OCI-LY1 (cell line): ENCODE data around the gene VWA3A.

Experiments used
- H2AFZ ChIP-seq: fragments of 200-600 bp; sonication (generic), shearing (Covaris generic); 2 replicates; pipeline ENCODE4 v1.6.0; 2014; ENCODE audit warnings: antibody characterized with exemption, mild to moderate bottlenecking, low read length
- H3F3A ChIP-seq: fragments of 200-600 bp; sonication (generic), shearing (Covaris generic); 2 replicates; pipeline ENCODE4 v1.6.0; 2014; ENCODE audit warnings: mild to moderate bottlenecking, antibody characterized with exemption, low read length, moderate library complexity; ENCODE audit not compliant: insufficient read depth
- H3K27ac ChIP-seq: fragments of 200-600 bp; sonication (generic); 2 replicates; pipeline ENCODE4 v1.5.1; 2014; ENCODE audit warnings: low read length, mixed run types, mild to moderate bottlenecking, low read depth; ENCODE audit not compliant: poor library complexity, severe bottlenecking
- H3K27me3 ChIP-seq: fragments of 200-600 bp; sonication (generic); 2 replicates; pipeline ENCODE4 v1.6.0; 2014; ENCODE audit warnings: antibody characterized with exemption, mild to moderate bottlenecking, low read length, moderate library complexity; ENCODE audit not compliant: insufficient read depth
- H3K36me3 ChIP-seq: fragments of 200-600 bp; sonication (generic); 2 replicates; pipeline ENCODE4 v1.6.1; 2014; ENCODE audit warnings: mild to moderate bottlenecking, antibody characterized with exemption, low read length, moderate library complexity, mixed read lengths; ENCODE audit not compliant: insufficient read depth
- H3K4me1 ChIP-seq: fragments of 200-600 bp; sonication (generic); 2 replicates; pipeline ENCODE4 v1.5.1; 2014; ENCODE audit warnings: mild to moderate bottlenecking, low read length, moderate library complexity; ENCODE audit not compliant: insufficient read depth, severe bottlenecking
- H3K4me2 ChIP-seq: fragments of 200-600 bp; sonication (generic), shearing (Covaris generic); 2 replicates; pipeline ENCODE4 v1.6.1; 2014; ENCODE audit warnings: low read length
- H3K4me3 ChIP-seq: fragments of 200-600 bp; sonication (generic); 2 replicates; pipeline ENCODE4 v1.5.1; 2014; ENCODE audit warnings: low read length, low read depth, mild to moderate bottlenecking, mixed read lengths; ENCODE audit not compliant: poor library complexity, severe bottlenecking
- H3K79me2 ChIP-seq: fragments of 200-600 bp; shearing (Covaris generic); 2 replicates; pipeline ENCODE4 v1.6.1; 2016; ENCODE audit warnings: mixed run types, low read length, mixed read lengths; ENCODE audit not compliant: insufficient read depth
- H3K9ac ChIP-seq: fragments of 200-600 bp; sonication (generic), shearing (Covaris generic); 2 replicates; pipeline ENCODE4 v1.6.1; 2014; ENCODE audit warnings: mild to moderate bottlenecking, low read length, mixed read lengths
- H3K9me2 ChIP-seq: fragments of 200-600 bp; sonication (generic), shearing (Covaris generic); 2 replicates; pipeline ENCODE4 v1.6.1; 2014; ENCODE audit warnings: low read depth, mild to moderate bottlenecking, low read length, mixed read lengths
- H3K9me3 ChIP-seq: fragments of 200-600 bp; shearing (Covaris generic); 2 replicates; pipeline ENCODE4 v1.6.1; 2014; ENCODE audit warnings: low read length, mixed read lengths
- H4K20me1 ChIP-seq: fragments of 200-600 bp; sonication (generic), shearing (Covaris generic); 2 replicates; pipeline ENCODE4 v1.6.0; 2016; ENCODE audit warnings: mild to moderate bottlenecking, low read length; ENCODE audit not compliant: insufficient read depth
- CTCF ChIP-seq: fragments of 200-600 bp; sonication (generic), shearing (Covaris generic); IDR thresholded peaks from 2 replicates; pipeline ENCODE4 v1.5.1; 2017; ENCODE audit warnings: mild to moderate bottlenecking, antibody characterized with exemption, low read length, moderate library complexity, mixed read lengths
- EZH2 ChIP-seq: fragments of 200-600 bp; sonication (generic), shearing (Covaris generic); IDR thresholded peaks from 2 replicates; pipeline ENCODE4 v1.8.0; 2017; ENCODE audit warnings: borderline replicate concordance, mixed run types, mild to moderate bottlenecking, antibody characterized with exemption, low read length, moderate library complexity, mixed read lengths

Gene VWA3A

GRCh38 chr16:22193063-22193411 lies 100.7 kb downstream of the VWA3A start:
- H3K4me3 ChIP-seq, result no peak overlapping the region
- H4K20me1 ChIP-seq, result no peaks in the 10 kb centered on the region
- TF ChIP-seq CTCF (no peak), EZH2 (no peak)
- no peak overlapping the region for H3K4me2 ChIP-seq
- no peaks in the 10 kb centered on the region for H3K79me2 ChIP-seq
- no peaks in the 10 kb centered on the region for H3K27me3 ChIP-seq
- no peaks in the 10 kb centered on the region for H3K9me3 ChIP-seq
- no peaks in the 10 kb centered on the region for H3K9me2 ChIP-seq
- no peaks in the 10 kb centered on the region for H3K36me3 ChIP-seq
- H3K4me1 ChIP-seq, result peaks cover 46% of the 10 kb centered on the region
- peak overlapping the region; percentile 91 for H3K27ac ChIP-seq
- no peaks in the 10 kb centered on the region; the same call in 1 of the 2 replicates for H3F3A ChIP-seq
- H3K9ac ChIP-seq, result no peak overlapping the region
- H2AFZ ChIP-seq, result no peak overlapping the region

DNA sequence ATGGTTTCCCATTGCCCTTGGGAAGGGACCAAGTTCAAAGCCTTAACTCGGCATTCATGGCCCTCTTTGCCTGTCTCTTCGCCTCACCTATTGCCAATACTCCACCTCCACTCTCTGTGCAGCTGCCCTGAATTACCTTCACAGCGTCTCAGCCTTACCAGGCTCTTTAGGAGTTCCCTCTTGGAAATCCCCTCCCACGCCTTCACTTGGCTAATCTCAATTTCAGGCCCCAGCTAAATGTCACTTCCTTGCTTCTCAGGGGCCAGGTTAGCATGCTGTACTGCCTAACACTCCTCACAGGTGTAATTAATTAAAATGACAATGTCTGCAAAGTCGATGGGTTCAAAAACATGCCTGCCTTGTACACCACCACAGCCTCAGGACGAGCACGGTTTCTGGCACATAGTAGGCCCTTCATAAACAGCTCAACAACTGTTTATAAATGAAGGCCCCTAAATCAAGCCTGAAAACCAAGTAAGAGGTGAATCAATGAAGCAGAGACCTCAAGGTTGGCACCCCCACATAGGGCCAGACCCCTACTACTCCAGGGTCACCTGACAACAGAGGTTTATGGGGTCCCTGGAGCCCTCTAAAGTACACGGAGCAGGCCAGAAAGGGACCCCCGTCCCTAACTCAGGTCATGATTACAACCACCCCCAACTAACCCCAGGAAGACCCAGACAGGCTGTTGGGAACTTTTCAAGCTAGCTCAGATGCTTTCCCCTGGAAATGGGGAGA lies 102.5 kb downstream of the VWA3A start:
- no peak for TF ChIP-seq EZH2
- TF ChIP-seq CTCF, result no peak
- H3K4me2 ChIP-seq, result peak overlapping the region; percentile 88
- H3K27me3 ChIP-seq, result no peaks in the 10 kb centered on the region
- H3K4me1 ChIP-seq, result peaks cover 49% of the 10 kb centered on the region
- no peaks in the 10 kb centered on the region for H3K79me2 ChIP-seq
- H3K4me3 ChIP-seq, result peak overlapping the region; percentile 69
- no peak overlapping the region for H2AFZ ChIP-seq
- H3K9me2 ChIP-seq, result no peaks in the 10 kb centered on the region
- peak overlapping the region; percentile 11; the same call in 1 of the 2 replicates for H3K9ac ChIP-seq
- no peaks in the 10 kb centered on the region for H3K36me3 ChIP-seq
- peak overlapping the region; percentile 66 for H3K27ac ChIP-seq
- H4K20me1 ChIP-seq, result no peaks in the 10 kb centered on the region
- no peaks in the 10 kb centered on the region for H3K9me3 ChIP-seq
- no peaks in the 10 kb centered on the region; the same call in 1 of the 2 replicates for H3F3A ChIP-seq

- no peaks in the 10 kb centered on the region for H3K27me3 ChIP-seq
- no peaks in the 10 kb centered on the region; the same call in 1 of the 2 replicates for H3F3A ChIP-seq
- H3K27ac ChIP-seq, result peak overlapping the region; percentile 66
- peaks cover 50% of the 10 kb centered on the region for H3K4me1 ChIP-seq
- H3K9me3 ChIP-seq, result no peaks in the 10 kb centered on the region
- H3K36me3 ChIP-seq, result no peaks in the 10 kb centered on the region
- H4K20me1 ChIP-seq, result no peaks in the 10 kb centered on the region
- H3K9ac ChIP-seq, result peak overlapping the region; percentile 11; the same call in 1 of the 2 replicates
- H3K4me3 ChIP-seq, result peak overlapping the region; percentile 69
- H2AFZ ChIP-seq, result no peak overlapping the region
- TF ChIP-seq CTCF (no peak), EZH2 (no peak)
- H3K9me2 ChIP-seq, result no peaks in the 10 kb centered on the region
- H3K4me2 ChIP-seq, result peak overlapping the region; percentile 88
- H3K79me2 ChIP-seq, result no peaks in the 10 kb centered on the region
Observed at GRCh38 chr16:22195445-22195694, 103.0 kb downstream of the VWA3A start.
